NCI-H2107 (cell line): ENCODE results near the gene LYZ.
"Not testable (repeated sequence)": the region's sequence is repeated elsewhere in the genome, so short reads cannot be mapped to it uniquely, and the experiment has no call there.

Experiments
- DNase-seq: peaks from one replicate; lab custom pipeline; 2025; lab: John Stamatoyannopoulos, UW

The LYZ gene

DNA sequence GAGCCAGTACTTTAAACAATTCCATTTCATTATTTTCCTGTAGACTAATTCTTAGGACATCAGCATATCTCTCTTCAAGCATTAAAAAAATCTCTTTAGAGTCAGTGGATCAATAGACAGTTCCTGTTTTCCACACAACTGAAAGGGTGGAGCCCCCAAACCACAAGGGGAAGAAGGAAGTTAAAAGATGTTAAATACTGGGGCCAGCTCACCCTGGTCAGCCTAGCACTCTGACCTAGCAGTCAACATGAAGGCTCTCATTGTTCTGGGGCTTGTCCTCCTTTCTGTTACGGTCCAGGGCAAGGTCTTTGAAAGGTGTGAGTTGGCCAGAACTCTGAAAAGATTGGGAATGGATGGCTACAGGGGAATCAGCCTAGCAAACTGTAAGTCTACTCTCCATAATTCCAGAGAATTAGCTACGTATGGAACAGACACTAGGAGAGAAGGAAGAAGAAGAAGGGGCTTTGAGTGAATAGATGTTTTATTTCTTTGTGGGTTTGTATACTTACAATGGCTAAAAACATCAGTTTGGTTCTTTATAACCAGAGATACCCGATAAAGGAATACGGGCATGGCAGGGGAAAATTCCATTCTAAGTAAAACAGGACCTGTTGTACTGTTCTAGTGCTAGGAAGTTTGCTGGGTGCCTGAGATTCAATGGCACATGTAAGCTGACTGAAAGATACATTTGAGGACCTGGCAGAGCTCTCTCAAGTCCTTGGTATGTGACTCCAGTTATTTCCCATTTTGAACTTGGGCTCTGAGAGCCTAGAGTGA, at the start of gene LYZ:
Gene LYZ, plus strand, starts transcription at position 220 of the 777 bp plus-strand sequence. Its CDS starts 28 bp downstream, at position 248.
- no peak for DNase-seq

DNA sequence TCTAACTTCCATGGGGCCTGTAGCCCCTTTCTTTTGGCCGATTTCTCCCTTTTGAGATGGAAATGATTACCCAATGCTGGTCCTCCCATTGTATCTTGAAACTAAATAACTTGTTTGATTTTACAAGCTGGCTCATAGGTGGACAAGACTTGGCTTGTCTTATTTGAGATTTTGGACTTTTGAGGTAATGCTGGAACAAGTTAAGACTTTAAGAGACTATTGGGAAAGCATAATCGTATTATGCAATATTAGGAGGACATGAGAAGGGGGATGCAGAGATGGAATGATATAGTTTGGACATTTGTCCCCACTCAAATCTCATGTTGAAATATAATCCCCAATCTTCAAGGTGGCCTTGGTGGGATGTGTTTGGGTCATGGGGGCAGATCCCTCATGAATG, 49.2 kb upstream of the LYZ start:
- DNase-seq, result no peak

DNA sequence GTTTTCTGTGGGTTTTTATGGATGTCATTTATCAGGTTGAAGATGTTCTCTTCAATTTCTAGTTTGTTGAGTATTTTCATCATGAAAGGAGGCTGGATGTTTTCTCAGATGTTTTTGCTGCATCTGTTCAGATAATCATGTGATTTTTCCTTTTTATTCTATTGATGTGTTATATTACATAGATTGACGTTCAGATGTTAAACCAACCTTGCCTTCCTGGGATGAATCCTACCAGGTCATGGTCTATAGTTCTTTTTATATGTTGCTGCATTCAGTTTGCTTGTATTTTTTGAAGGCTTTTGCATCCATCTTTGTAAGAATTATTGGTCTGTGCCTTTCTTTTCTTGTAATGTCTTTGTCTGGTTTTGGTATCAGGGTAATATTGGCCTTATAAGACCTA, 43.9 kb upstream of the LYZ start:
- DNase-seq, result no peak

DNA sequence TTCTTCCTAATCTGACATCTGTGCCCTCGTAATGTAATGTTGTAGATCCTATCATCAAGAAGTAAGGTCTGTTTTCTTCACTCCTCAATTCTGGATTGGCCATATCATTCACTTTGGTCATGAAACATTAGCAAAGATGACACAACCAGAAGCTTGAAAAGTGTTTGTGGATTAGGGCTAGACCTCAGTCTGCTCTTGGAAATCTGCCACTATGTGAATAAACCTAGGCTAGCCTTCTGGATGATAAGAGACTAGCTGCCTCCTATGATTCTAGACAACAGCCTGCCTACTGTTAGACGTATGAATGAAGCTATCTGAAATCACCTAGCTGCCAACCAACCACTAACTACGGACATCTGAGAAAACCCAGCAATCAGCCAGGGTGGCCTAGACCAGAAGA, 38.7 kb upstream of the LYZ start:
- DNase-seq, result no peak

DNA sequence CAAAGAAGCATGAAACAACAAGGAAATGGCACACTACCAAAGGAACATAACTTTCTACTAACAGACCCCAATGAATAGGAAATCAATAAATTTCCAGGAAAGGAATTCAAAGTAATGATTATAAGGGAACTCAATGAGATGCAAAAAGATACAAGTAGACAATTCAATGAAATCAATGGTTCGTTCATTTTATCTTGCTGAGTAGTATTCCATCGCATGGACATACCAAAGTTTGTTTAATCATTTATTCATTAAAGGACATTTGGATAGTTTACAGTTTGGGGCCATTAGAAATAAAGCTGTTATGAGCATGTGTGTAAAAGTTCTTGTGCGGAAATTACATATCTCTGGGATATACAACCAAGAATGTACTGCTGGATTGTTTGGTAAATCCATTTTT, 35.0 kb upstream of the LYZ start:
- no peak for DNase-seq

DNA sequence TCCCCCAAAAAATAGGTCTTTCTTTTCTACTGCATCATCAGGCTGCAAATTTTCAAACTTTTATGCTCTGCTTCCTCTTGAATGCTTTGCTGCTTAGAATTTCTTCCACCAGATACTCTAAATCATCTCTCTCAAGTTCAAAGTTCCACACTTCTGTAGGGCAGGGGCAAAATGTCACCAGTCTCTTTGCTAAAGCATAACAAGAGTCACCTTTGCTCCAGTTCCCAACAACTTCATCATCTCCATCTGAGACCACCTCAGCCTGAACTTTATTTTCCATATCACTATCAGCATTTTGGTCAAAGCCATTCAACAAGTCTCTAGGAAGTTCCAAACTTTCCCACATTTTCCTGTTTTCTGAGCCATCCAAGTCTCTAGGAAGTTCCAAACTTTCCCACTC, 31.4 kb upstream of the LYZ start:
- DNase-seq, result not testable (repeated sequence)

DNA sequence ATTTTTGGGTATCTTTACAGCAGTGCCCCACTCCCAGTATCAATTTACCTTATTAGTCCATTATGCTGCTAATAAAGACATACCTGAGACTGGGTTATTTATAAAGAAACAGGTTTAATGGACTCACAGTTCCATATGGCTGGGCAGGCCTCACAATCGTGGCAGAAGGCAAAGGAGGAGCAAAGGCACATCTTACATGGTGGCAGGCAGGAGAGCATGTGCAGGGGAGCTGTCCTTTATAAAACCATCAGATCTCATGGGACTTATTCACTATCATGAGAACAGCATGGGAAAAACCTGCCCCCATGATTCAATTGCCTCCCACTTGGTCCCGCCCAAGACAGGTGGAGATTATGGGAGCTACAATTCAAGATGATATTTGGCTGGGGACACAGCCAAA, 30.9 kb upstream of the LYZ start:
- not testable (repeated sequence) for DNase-seq

DNA sequence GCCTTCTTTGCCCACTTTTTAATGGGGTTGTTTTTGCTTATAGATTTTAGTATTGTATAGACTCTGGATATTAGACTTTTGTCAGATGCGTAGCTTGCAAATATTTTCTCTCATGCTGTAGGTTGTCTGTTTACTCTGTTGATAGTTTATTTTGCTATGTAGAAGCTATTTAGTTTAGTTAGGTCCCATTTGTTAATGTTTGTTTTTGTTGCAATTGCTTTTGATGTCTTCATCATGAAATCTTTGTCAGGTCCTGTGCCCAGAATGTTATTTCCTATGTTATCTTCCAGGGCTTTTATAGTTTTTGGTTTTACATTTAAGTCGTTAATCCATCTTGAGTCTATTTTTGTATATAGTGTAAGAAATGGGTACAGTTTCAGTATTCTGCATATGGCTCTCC, 30.0 kb upstream of the LYZ start:
- DNase-seq, result no peak

DNA sequence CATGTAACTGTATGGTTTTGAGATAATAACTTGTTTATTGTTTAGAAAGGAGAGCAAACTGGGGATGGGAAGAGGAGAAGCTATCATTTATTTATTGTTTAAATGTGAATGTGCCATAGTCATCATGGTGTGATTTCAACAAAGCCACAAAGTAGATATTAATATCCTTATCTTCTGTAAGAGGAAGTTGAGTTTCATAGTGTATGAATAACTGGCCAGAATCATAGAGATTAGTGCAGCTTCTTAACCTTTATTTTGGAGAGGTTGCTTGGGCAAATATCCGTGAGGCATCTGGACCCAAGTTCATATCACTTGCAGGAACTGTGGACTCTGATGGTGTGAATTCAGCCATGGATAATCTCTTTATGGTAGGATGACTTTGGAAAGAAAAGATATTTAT, 26.8 kb upstream of the LYZ start:
- DNase-seq, result no peak

DNA sequence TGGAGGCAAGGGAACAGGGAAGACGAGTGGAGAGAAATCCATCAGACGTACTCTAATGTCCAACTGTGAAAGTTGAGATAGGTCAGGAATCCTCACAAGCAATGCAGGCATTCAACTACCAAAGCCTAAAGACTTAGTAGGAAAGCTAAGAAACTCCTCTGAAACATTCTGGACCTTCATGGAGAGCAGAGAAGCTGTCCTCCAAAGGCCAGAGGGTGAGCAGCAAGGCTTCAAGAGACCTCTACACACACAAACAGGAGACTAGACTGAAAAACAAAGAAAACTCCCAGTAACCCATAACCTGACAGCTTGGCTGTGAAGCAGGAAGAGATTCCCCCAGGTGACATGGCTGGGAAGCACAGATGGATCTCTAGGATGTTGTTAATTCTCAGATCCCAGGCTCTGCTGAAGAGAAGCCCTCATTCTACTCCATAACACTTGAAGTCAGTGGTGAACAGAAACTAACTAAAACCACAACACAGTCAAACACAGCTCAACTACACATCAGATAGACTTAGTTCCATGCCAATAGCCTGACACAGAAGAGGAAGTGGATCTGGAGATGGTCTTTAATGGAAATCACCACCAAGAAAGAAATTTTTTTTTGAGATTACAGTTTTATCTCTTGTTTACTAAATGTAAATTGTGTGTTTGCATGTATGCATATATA, 23.2 kb upstream of the LYZ start:
- no peak for DNase-seq

DNA sequence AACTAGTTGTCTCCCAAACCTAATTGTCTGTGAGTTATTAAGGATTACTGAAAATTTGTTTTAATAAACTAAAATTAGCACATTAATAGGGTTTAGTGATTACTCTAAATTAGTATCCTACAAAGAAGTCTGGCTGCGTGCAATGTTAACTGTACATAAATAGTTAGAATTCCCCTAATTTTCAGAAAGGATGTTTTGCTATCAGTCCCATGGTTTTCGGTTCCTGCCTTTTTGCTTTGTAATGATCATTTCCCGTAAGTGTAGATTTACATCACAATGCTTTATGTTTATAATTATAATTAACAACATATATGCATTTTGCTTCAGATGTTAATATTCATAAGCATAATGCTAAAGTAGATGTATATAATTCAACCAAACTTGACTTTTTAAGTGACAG, 19.8 kb upstream of the LYZ start:
- DNase-seq, result no peak

DNA sequence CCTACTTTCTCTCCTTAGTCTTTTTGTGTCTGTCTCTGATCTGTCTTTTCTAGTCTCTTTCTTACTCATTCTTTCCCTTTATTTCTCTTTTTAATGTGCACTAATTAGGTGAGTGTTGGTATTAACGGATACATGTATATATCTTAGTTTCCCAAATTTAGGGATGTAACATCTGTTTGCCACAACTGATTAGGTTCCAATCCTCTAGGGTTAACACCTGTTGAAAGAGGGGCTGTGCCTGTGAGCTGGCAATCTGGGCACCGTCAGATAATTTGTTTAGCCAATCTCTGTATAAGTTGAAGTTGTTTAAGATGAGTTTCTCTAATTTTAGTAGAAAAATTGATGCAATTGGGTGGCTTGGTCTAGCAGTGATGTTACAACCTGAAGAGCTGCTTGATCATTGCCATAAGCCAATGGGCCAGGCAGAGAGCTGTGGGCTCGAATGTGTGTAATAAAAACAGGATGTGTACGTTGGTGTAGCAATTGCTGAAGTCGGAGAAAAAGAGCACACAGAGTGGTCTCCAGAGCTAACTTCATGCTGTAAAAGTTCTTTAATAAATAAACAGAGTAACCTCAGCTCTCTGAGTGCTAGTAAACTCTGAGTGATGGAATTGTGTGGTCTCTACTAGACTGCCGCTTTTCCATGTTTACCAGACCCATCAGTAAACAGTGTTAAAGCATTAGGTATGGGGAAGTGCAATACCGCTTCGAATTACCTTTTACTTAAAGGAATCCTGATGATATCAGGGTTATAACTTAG, 18.3 kb upstream of the LYZ start:
- DNase-seq, result no peak

DNA sequence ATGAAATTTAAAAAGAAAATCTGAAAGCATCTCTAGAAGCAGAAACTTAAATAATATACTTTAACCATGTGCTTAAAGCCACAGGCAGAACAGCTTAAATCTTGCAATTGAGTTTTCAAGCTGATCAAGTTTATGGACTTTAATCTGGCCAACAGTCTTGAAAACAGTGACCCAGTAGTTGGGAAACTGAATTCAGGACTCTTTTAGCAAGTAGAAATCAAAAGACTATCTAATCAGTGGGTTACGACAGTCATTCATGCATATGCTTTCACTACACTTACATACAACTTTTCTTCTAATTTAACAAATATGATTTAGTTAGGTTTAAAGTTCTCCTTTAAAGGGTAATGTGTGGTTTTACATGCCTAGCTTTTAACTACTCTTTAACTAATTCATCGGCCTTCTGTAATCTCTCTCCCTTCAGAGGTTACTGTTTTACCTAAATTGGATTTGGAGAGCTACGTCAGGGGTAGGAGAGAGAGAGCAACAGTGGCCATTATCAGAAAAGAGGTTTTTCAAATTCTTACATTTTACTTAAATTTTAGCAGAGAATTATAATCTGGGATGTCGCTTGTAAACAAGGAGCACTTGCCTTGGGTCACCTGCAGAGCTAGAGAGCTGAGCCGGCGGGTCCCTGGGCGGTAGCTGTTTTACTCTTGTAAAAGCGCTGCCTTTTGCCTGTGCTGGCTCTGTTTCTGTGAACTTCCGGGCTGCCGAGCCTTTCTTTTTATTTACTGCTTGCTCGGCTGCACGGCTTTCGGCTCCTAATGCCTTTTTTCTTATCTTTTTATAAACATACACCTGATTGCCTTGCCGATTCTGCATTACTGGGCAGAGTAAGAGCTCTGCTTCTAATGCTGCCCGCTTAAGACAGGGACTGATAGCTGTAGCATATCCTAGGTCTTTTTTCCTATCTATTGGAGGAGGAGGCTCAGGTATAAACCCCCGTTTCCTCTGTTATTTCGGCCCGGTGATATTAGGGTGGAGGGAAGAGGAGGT, 17.4 kb upstream of the LYZ start:
- no peak for DNase-seq

DNA sequence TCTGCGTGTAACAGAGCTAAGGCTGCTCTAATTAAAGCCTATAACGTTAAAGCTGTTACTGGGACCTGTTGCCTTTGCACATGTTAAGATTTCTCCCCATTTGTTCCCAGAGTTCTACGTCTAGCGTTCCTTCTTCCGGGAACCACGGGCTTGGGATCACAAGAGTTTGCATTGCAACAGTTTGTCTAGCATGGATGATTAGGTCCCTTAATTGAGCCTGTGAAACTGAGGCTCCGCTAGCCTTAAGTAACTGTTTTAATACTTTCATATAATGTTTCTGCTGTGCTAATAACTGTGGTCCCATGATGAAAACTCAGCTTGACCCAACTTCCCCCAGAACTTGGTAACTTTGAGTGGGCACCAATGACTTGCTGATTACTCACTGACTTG, 16.7 kb upstream of the LYZ start:
- no peak for DNase-seq

DNA sequence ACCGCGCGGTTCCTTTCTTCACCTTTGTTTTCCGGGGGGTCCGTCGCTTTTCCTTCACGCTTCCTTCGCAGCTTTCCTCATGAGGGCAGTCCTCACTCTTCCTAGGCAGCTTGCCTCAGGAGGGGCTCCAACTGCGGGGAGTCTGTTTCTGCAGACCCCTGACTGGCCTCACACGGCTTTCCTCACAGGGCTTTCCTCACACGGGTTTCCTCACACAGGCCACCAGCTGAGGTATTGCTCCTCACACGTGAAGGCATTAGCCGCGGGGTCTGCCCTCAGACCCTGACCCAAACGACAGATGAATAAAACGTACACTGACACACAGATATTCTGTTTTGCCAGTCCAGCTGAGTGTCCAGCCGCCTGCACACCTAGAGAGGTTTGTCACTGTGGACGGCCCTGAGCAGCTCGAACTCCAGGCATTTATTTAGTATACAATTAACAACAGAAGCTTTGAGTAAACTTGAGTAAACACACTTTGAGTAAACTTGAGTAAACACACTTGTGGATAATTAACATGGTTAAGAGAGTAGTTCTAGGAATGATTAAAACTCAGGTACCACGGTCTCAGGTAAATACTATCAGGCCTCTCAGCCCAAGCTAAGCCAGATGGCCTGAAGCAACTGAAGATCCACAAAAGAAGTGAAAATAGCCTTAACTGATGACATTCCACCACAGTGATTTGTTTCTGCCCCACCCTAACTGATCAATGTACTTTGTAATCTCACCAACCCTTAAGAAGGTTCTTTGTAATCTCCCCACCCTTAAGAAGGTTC, 16.1 kb upstream of the LYZ start:
- no peak for DNase-seq

DNA sequence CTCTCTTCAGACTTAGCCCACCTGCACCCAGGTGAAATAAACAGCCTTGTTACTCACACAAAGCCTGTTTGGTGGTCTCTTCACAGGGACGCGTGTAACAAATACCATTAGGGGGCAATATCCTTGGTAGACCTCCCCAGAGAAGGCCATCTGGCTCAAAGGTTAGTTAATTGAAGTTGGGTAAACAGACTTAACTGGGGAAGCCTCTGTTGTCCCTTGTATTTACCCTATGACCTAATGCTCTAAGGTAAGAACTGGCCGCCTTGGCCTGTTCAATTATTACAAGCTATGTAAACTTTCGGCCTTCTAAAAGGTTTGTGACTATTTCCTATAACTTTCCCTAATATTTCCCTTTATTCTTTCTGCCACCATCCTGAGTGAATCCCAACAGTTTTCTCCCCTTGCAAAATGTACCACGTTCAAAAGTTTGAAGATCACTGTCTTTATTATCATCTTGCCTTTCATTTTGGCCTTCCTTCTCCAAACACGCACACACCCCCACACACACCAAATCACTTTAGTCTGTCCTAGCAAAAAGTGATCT, 15.3 kb upstream of the LYZ start:
- no peak for DNase-seq

DNA sequence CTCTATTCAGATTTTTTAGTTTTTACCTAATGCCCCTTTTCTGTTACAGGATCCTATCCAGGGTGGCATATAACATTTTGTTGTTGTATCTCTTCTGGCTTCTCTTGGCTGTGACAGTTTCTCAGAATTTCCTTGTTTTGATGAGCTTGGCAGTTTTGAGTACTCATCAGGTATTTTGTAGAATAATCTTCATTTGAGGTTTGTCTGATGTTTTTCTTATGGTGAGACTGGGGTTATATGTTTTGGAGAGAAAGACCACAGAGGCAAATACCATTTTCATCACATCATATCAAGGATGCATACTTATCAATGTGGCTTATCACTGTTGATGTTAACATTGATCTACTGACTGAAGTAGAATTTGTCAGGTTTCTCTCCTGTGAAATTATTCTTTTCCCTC, 14.0 kb upstream of the LYZ start:
- DNase-seq, result no peak

DNA sequence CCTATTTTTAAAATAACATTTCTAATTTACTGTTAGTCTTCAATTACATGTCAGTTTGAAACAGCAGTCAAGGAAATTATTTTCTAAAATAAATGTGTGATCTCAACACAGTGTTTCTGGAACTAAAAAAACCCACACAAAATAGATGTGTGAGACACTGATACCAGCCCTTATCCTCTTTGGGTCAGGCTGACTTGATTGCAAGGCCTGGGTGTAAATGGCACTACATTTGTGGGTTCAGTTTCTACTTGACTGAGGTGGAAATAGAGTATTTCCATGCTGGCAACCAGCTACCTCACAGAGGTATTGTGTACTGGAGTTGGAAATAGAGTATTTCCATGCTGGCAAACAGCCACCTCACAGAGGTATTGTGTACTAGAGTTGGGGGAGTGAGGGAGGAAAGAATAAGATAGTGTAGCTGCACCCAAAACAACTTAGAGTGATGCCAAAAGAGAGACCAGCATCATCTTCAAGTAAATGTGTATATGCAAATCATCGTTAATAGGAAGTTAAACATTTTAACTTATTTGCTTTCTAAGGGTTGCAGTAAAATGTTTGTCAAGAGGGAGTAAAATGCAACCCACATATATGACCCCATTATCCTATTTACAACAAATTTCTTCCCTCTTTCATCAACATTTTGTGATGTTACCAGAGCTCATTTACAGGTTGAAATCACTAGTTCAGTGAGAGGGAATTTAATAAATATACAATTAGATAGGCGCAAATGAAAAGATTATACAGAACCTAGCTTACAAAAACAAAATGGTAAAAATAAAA, 10.7 kb upstream of the LYZ start:
- DNase-seq, result no peak

DNA sequence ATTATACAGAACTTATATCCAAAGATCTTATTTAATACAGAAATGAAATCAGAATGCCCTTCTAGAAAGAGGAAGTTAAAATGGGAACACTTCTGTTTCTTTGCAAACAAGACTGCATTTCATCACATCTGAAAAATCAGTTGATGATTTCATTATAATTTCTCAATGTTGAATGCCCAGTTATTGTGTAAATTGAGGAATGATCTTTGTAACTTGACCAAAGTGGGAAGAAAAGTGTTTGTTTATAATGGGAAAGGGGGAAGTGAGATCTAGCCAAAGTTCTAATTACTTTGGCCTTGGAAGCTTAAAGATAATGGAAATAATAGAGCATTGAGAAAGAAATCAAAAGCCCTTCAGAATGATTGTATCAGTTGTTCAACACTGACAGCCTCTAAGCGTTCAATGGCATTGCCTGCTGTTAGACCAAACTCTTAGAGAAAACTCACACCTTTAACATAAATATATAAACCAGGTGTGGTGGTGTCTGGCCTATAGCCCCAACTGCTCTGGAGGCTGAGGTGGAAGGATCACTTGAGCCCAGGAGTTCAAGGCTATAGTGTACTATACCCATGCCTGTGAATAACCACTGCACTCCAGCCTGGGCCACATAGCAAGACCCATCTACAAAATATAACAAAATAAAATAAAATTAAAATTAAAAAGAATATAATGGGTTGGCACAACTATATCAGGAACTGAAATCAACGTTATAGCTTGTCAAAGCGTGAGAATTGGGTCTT, 9.9 kb upstream of the LYZ start:
- no peak for DNase-seq
